NT2/D1 (cell line): Measurements from ENCODE around the gene NAA15.

Experiments used
- YY1 ChIP-seq: IDR thresholded peaks from 2 replicates; pipeline ENCODE4 v1.6.1; 2011; ENCODE audit not compliant: insufficient read length, insufficient read depth
- ZNF274 ChIP-seq: IDR thresholded peaks from 2 replicates; pipeline ENCODE4 v1.6.1; 2011; ENCODE audit warnings: mild to moderate bottlenecking, low read depth, low read length

GRCh38 chr4:139267301-139267700 lies 34.0 kb upstream of the NAA15 start:
- no peak for TF ChIP-seq ZNF274
- no peak for TF ChIP-seq YY1
